Ovary (tissue), 3 donors: ENCODE data around the gene ZSCAN5A.

ENCODE experiments used
- EP300 ChIP-seq: sonication (generic); formaldehyde crosslinking; IDR thresholded peaks from one replicate; pipeline ENCODE4 v1.6.1; 2017; ENCODE audit warnings: antibody characterized with exemption
- POLR2A ChIP-seq: fragments of 450-650 bp; IDR thresholded peaks from one replicate; pipeline ENCODE4 v1.6.1; 2017; ENCODE audit warnings: antibody characterized with exemption, mild to moderate bottlenecking, moderate library complexity
- TF ChIP-seq, protein P1 (sequence below), 3 donors: fragments of 450-650 bp in 2 of 3; fragments of 200-600 bp in 1 of 3; IDR thresholded peaks; one replicate each; pipeline versions ENCODE4 v1.5.1 to v1.8.0; 2016 to 2022; ENCODE audit warnings: antibody characterized with exemption in 3 of 3, mild to moderate bottlenecking in 1 of 3
- donor health status: DM: no; HTN: no; CAD: no.

DNA sequence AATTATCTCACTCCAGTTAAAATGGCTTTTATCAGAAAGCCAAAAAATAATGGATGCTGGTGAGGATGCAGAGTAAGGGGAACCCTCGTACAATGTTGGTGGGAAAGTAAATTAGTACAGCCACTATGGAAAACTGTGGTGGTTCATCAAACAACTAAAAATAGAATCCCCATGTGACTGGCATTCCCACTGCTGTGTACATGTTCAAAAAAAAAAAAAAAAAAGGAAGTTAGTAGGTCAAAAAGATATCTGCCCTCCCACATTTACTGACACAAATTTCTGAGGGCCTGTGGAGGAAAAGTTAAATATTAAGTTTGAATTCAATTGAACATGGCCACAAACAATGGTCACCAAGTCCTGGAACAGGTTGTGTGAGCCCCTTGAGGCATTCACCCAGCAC is 9.8 kb upstream of the ZSCAN5A start:
- TF ChIP-seq, protein P1, sequence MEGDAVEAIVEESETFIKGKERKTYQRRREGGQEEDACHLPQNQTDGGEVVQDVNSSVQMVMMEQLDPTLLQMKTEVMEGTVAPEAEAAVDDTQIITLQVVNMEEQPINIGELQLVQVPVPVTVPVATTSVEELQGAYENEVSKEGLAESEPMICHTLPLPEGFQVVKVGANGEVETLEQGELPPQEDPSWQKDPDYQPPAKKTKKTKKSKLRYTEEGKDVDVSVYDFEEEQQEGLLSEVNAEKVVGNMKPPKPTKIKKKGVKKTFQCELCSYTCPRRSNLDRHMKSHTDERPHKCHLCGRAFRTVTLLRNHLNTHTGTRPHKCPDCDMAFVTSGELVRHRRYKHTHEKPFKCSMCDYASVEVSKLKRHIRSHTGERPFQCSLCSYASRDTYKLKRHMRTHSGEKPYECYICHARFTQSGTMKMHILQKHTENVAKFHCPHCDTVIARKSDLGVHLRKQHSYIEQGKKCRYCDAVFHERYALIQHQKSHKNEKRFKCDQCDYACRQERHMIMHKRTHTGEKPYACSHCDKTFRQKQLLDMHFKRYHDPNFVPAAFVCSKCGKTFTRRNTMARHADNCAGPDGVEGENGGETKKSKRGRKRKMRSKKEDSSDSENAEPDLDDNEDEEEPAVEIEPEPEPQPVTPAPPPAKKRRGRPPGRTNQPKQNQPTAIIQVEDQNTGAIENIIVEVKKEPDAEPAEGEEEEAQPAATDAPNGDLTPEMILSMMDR (IDR thresholded peaks at IDR 0.05): no peak
- TF ChIP-seq POLR2A (no peak), EP300 (no peak)
